Measurements from ENCODE around the gene BACH2.

GRCh38 chr6:90197854-90198496 is 98.7 kb downstream of the BACH2 start:
- no peak for TF ChIP-seq SIN3A (IDR thresholded peaks at IDR 0.05; ENCODE audit: low read depth)
- TF ChIP-seq CTCF (IDR thresholded peaks at IDR 0.05 in 2 of 3, conservative IDR thresholded peaks at IDR 0.05 in 1 of 3; ENCODE audit: borderline replicate concordance in 1 of 3, insufficient read depth in 1 of 3, low read depth in 2 of 3, low read length in 2 of 3): no peak
- no peak for TF ChIP-seq POLR2AphosphoS5 (IDR thresholded peaks at IDR 0.05; ENCODE audit: low read depth, low read length)
- TF ChIP-seq RAD21 (IDR thresholded peaks at IDR 0.05; ENCODE audit: low read depth): no peak
- no peak for TF ChIP-seq JUND (IDR thresholded peaks at IDR 0.05)
- TF ChIP-seq REST (IDR thresholded peaks at IDR 0.05; ENCODE audit: low read depth): no peak
- no peak for TF ChIP-seq EZH2phosphoT487 (IDR thresholded peaks at IDR 0.05; ENCODE audit: borderline replicate concordance)

All from HCT116 (cell line).